WERI-Rb-1 (cell line): ENCODE measurements around the gene PCED1B.

ENCODE experiments used
- DNase-seq: peaks from one replicate; pipeline ENCODE4 v3.0.0-alpha.2; 2020
- H3K27ac ChIP-seq: fragments of 250-450 bp; sonication (Bioruptor Pico); 2 replicates; pipeline ENCODE4 v1.5.1; 2020; ENCODE audit warnings: mild to moderate bottlenecking, moderate library complexity
- H3K27me3 ChIP-seq: fragments of 250-450 bp; sonication (Bioruptor Pico); 2 replicates; pipeline ENCODE4 v1.5.1; 2021; ENCODE audit warnings: mild to moderate bottlenecking, low read depth, moderate library complexity; ENCODE audit not compliant: insufficient read depth, severe bottlenecking
- H3K36me3 ChIP-seq: fragments of 250-450 bp; sonication (Bioruptor Pico); 2 replicates; pipeline ENCODE4 v1.5.1; 2020; ENCODE audit warnings: mild to moderate bottlenecking, moderate library complexity
- H3K4me3 ChIP-seq: 2 replicates; pipeline ENCODE4 v1.5.1; 2011; ENCODE audit warnings: low read depth, mild to moderate bottlenecking, control low read depth, low read length
- H3K9me3 ChIP-seq: fragments of 250-450 bp; sonication (Bioruptor Pico); 2 replicates; pipeline ENCODE4 v1.5.1; 2021; ENCODE audit warnings: mild to moderate bottlenecking, moderate library complexity; ENCODE audit not compliant: severe bottlenecking
- CTCF ChIP-seq: IDR thresholded peaks from 2 replicates; pipeline ENCODE4 v1.5.1; 2011; ENCODE audit warnings: low read depth, mild to moderate bottlenecking, control low read depth, inconsistent platforms, low read length

PCED1B gene

GRCh38 chr12:47082796-47083621, 3.6 kb downstream of the PCED1B start:
- no peak overlapping the region for H3K27ac ChIP-seq
- H3K27me3 ChIP-seq: peaks cover 57% of the 10 kb centered on the region
- DNase-seq: no peak
- no peaks in the 10 kb centered on the region for H3K36me3 ChIP-seq
- no peak for TF ChIP-seq CTCF
- H3K4me3 ChIP-seq: no peak overlapping the region
- no peaks in the 10 kb centered on the region for H3K9me3 ChIP-seq

- H3K27ac ChIP-seq: no peak overlapping the region
- H3K36me3 ChIP-seq: no peaks in the 10 kb centered on the region
- H3K27me3 ChIP-seq: peaks cover 52% of the 10 kb centered on the region
- no peak for TF ChIP-seq CTCF
- no peak overlapping the region for H3K4me3 ChIP-seq
- no peak for DNase-seq
- no peaks in the 10 kb centered on the region for H3K9me3 ChIP-seq
These were observed 4.8 kb downstream of the PCED1B start for GRCh38 chr12:47084172-47084571.

- H3K27ac ChIP-seq: no peak overlapping the region
- no peak for DNase-seq
- peaks cover 44% of the 10 kb centered on the region for H3K27me3 ChIP-seq
- no peak for TF ChIP-seq CTCF
- no peaks in the 10 kb centered on the region for H3K36me3 ChIP-seq
- no peak overlapping the region for H3K4me3 ChIP-seq
- H3K9me3 ChIP-seq: no peaks in the 10 kb centered on the region
These were observed 6.4 kb downstream of the PCED1B start for GRCh38 chr12:47085815-47086252.

GRCh38 chr12:47087088-47087688, 7.8 kb downstream of the PCED1B start:
- H3K9me3 ChIP-seq: no peaks in the 10 kb centered on the region
- no peak for DNase-seq
- TF ChIP-seq CTCF: no peak
- H3K27me3 ChIP-seq: peaks cover 33% of the 10 kb centered on the region
- no peak overlapping the region for H3K27ac ChIP-seq
- no peak overlapping the region for H3K4me3 ChIP-seq
- no peaks in the 10 kb centered on the region for H3K36me3 ChIP-seq

GRCh38 chr12:47088021-47088944, 8.9 kb downstream of the PCED1B start:
- Histone ChIP-seq H3K36me3 (no peaks in the 10 kb centered on the region), H3K27ac (no peak overlapping the region), H3K4me3 (no peak overlapping the region), H3K9me3 (no peaks in the 10 kb centered on the region), H3K27me3 (peaks cover 24% of the 10 kb centered on the region)
- DNase-seq: no peak
- TF ChIP-seq CTCF: no peak
